Stimulated activated CD8-positive, alpha-beta memory T cell treated with anti-CD3 and anti-CD28 coated beads, Interleukin-15, amount 100 ng/mL, for 1 hour (primary cell): ENCODE measurements around the gene PAX7.
"Not testable (repeated sequence)": the region's sequence is repeated elsewhere in the genome, so short reads cannot be mapped to it uniquely, and the experiment has no call there.

ENCODE experiments used
- DNase-seq: peaks from one replicate; pipeline ENCODE4 v3.0.0-alpha.2; 2020; ENCODE audit warnings: low read depth

Gene PAX7

DNA sequence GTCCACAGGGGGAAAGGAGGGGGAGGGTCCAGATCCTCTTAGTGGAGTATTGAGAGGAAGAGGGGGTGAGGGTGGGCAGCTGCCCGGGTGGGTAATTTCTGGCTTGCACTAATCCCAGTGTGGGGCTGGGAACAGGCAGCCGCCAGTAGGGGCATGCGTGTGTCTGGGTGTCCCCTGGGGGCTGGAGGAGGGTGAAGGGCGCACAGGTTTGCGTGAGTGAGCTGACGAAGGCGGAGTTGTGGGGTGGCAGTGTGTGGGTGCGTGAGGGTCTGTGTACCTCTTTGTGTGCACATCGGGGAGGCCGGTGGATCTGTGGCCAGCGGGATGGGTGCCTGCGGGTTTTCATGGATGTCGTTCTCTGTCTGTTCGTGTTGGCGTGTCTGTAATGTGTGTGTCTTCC is 97.3 kb downstream of the PAX7 start:
- DNase-seq: no peak

DNA sequence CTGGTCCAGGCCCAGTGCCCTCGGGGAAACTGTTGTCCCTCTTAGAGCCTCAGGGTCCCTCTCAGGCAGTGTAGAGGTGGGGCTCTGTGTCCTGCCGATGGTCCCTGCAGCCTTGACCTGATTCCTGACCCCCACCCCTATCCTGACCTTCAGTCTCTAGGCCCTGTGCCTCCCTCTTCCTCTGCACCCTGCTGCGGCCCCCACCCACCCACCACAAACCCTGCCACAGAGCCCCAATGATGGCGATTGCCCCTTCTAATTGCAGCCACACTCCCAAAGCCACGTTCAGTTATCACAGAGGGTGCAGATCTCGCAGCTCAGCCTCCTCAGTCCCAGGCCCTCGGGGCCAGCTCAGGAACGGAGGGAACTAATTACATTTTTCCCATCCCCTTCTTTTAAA is 99.7 kb downstream of the PAX7 start:
- no peak for DNase-seq

DNA sequence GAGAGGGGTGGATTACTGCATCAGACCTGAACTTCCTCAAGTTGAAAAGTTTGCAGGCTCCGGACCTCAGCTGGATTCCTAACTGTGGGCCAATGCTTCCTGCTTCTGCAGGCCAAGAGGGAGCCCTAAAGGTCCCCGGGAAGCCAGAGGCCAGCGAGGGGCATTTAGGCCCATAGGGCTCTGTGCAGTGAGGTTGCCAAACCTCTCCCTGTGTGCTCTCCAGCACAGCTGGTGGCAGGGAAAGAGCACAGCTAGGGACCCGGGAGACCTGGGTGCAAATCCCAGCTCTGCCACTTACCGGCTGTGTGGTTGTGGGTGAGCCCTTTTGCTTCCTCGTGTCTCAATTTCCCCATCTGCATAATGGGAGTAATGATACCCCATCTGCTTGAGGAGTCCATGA is 100.5 kb downstream of the PAX7 start:
- DNase-seq: no peak

DNA sequence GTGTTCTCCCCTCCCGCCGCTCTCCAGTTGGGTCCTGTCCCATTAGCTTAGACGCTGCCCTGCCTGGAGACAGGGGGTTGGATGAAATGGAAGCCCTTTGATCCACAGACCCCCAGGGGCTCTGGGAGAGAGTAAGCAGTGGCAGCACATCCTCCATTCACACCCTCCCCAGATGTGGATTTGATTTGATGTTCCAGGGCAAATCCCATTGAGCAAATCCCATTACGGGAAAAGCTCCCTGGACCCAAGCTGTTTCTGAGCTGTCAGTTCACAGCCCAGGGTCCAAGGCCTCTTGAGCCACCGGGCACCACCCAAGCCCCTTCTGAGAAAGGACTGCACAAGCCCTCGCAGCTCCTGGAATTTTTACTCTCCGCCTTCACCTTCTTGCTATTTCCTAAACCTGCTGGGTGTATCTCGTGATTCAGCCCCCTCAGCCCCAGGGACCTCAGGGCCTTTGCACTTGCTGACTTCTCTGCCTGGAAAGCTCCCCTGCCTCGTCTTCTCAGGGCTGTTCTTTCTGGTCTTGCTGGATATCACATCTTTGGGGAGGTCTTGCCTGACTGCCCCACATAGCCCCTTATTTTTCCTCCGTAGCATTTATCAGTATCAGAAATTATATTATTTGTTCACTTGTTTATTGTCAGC is 101.1 kb downstream of the PAX7 start:
- no peak for DNase-seq

- no peak for DNase-seq
Measured at GRCh38 chr1:18732686-18733085, 102.0 kb downstream of the PAX7 start.

DNA sequence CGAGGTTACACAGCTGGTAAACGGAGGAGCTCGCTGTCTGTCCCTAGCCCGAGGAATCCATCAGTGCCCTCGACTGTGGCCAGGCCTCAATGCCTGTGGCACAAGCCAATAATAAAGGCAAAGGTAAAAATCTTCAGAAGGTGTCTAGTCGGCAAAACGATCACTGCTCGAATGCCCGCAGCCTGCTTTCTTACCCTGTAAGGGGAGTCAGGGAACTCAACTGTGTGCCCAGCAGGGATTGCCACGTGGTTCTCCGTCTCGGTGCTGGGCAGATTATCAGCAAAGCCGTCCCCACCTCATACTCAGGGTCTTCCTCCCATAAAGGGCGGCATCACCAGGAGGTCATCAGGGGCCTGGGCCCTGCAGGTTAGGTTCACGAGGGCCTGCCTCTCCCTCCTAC is 103.4 kb downstream of the PAX7 start:
- DNase-seq: no peak

- DNase-seq: no peak
Measured at GRCh38 chr1:18734461-18735223, 104.0 kb downstream of the PAX7 start.

- no peak for DNase-seq
Measured at GRCh38 chr1:18735224-18735997, 104.8 kb downstream of the PAX7 start.

- no peak for DNase-seq
Measured at GRCh38 chr1:18736958-18737357, 106.3 kb downstream of the PAX7 start.

DNA sequence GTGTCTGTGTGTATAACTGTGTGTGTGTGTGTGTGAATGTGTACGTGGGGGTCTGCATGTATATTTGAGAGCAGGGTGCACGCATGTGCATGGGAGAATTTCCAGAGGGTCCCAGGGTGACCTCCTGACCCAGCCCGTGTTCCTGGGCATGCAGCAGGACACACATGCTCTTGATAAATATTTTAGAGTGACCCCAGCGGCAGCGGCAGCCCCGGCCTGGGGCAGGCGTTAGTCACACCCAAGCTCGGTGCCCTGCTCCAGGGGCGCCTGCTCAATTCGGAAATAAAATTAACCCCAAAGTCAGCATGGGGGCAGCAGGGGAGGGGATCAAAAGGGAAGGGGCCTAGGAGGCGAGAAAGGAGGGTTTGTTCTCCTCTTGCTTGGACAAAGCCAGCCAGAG is 107.5 kb downstream of the PAX7 start:
- DNase-seq: no peak

- DNase-seq: no peak
Measured at GRCh38 chr1:18738617-18739016, 108.0 kb downstream of the PAX7 start.

- no peak for DNase-seq
Measured at GRCh38 chr1:18739408-18739807, 108.8 kb downstream of the PAX7 start.

GRCh38 chr1:18739897-18740296 is 109.3 kb downstream of the PAX7 start:
- no peak for DNase-seq

DNA sequence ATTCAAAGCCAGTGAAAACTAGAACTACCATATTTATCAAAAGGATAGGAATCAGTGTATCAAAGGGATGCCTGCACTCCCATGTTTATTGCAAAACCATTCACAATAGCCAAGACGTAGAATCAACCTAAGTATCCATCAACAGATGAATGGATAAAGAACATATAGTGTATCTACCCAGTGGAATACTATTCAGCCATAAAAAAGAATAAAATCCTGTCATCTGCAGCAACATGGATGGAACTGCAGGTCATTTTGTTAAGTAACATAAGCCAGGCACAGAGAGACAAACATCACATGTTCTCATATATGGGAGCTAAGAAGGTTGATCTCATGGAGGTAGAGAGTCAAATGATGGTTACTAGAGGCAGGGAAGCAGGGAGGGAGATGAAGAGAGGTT is 110.0 kb downstream of the PAX7 start:
- DNase-seq: no peak

DNA sequence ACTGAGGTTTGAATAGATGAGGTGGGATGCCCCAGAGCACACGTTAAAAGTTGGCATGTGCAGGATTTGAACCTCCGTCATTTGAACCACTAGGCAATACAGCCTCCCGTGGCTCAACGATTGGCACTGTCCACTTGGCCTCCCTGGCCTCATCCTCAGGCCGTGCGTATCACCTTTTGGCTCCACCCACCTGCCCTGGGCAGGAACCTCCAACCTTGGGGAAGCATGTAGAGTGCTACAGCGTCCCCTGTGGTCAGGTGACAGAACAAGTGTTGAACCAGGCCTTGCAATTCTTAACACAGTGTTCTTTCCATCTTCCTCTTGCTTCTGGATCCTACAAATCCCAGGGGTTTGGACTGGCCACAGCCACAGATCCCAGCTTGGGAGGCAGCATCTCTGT is 112.6 kb downstream of the PAX7 start:
- no peak for DNase-seq

DNA sequence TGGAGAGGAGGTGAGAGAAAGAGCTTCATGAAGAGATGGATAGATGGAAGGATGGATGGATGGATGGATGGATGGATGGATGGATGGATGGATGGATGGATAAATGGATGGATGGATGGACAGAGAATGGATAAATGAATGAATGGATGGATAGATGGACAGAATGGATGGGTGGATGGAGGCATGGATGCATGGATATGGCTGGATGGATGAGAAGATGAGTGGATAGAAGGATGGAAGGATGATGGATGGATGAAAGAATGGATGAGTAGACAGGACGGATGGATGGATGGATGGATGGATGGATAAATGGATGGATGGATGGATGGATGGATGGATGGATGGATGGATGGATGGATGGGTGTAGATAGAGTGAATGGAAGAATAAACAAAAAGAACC is 113.7 kb downstream of the PAX7 start:
- DNase-seq: not testable (repeated sequence)

DNA sequence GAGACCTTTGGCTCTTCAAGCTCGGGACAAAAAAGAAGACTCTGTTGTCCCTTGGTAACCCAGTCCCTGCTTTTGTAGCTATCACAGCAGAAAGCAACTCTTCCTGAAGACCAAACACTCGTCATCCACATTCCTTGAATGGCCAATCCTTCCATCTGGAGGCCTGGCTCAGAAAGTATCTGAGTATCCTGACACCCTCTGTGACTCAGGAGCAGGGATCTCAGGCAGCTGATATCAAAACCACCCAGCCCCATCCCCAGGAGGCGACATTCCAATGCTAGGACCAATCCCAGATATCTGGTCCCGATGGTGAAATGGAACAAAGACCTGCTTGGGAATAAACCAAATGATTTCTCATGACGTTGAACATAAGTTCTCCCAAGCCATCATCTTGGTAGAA is 116.3 kb downstream of the PAX7 start:
- DNase-seq: no peak

DNA sequence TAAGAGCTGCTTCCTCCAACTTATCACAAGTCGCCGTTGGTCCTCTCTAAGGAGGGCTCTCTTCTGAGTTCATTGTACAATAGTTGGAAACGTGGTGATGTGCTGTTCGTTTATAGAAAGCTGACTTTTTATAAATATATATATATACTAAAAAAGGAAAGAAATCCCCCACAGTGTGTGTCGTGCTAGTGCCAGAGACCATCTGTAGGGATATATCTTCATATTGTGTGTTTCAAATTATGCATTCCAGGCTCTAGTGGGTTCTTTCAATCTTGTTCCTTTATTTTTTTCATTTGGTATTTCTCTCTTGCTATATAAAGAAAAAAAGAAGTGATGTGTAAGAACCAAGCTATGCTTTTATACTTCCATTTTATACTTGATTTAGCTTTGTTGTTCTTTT is 117.0 kb downstream of the PAX7 start:
- no peak for DNase-seq

- no peak for DNase-seq
Measured at GRCh38 chr1:18748435-18748834, 117.8 kb downstream of the PAX7 start.

DNA sequence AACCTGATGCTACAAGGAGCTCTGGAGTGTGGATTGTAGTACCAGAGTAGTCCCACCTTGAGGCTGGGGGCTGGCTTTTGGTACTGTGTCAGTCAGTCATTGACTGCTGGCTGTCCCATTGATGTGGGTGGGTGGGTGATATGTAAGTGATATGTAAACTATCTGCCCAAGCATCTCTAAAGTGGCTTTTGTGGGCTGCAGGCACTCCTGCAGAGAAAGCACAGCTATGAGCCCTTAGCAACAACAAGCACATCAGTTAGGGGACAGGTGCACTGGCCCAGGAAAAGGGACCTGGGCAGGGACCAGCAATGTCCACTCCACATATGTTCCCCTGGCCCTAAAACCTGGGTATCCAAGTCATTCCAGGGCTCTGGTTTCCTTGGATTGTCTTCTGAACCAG is 118.9 kb downstream of the PAX7 start:
- DNase-seq: no peak

DNA sequence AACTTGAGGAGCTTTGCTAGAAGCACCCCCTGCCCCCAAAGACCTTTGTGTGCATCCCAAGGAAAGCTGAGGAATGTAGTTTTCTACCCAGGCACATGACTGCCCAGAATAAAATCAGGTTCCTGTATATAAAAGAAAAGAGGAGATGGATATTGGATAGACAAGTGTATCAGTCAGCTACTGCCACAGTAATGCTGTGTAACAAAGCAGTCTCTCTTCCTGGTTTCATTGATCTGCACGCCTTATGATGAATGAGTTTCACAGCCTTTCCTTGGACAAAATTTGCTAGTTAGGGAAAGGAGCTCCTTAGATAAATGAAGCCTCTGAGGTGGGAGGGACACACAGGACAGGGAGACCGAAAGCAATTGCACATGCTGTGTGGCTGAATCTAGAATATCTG is 120.0 kb downstream of the PAX7 start:
- no peak for DNase-seq

DNA sequence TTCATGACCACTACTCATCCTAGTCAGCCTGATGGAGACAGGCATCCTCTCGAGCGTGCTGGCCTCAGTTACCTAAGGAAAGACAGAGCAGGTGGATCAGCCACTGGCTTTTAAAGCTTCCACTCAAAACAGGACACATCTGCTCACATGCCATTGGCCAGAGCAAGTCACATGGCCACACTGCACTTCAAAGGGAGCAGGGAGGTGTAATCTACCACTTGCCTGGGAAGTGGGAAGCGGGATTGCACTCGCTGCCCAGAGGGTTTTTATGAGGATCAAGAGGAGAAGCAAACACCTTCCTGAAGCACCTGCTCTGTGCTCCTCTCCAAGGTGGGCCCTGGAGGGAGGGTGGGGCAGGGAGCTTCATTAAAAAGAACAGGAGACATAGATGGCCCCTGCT is 120.8 kb downstream of the PAX7 start:
- DNase-seq: no peak

DNA sequence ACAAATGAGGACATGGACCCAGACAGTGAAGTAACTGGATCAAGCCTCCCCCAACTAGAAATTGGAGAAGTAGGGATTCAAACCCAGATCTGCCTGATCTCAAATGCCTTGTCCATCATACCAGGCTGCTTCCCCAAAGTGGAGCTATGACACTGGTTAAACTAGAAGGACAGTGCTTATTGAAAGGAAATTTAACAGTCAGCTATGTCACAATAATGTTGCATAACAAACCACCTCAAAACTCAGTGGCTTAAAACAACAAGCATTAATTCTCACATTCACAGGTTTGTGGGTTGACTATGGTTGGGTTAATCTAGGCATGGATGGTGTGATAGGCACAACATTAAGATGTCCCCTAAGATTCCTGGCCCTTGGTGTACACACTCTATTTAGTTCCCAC is 121.8 kb downstream of the PAX7 start:
- DNase-seq: no peak
